ENCODE data around the gene TSPAN13. TPM values are rescaled to one million over a fixed set of nuclear protein-coding genes. Genes with fewer than 3 reads are reported as not detected.

TSPAN13 gene
- polyA plus RNA-seq, 2 of the 4 experiments (the other 2 are of a cell fraction) = 9.6 to 40.7 TPM

- Histone ChIP-seq H3K4me1 (no peaks in the 10 kb centered on the region), H3K9me3 (no peaks in the 10 kb centered on the region), H3K4me3 (no peak overlapping the region), H3K4me2 (no peak overlapping the region), H3K27ac (no peak overlapping the region)
- ChIA-PET POLR2A (no interaction called here), CTCF (no interaction called here)
- no peak for FAIRE-seq
- 92% methylated on average over 2 of the region's 2 CpGs for WGBS (ENCODE audit: missing lambda C conversion rate)
- TF ChIP-seq NPAS2 (CRISPR knock-in tag; IDR thresholded peaks at IDR 0.05; ENCODE audit: borderline replicate concordance) (no peak), ZNF302 (CRISPR knock-in tag; IDR thresholded peaks at IDR 0.05) (no peak), NFE2L2 (conservative IDR thresholded peaks at IDR 0.05; ENCODE audit: low read length) (no peak), ZFP36 (IDR thresholded peaks at IDR 0.05; ENCODE audit: borderline replicate concordance, partially characterized antibody) (no peak), ZSCAN20 (CRISPR knock-in tag; IDR thresholded peaks at IDR 0.05) (no peak), ATOH8 (CRISPR knock-in tag; IDR thresholded peaks at IDR 0.05; ENCODE audit: low read depth) (no peak), RFX5 (IDR thresholded peaks at IDR 0.05) (no peak), MYC (IDR thresholded peaks at IDR 0.05; ENCODE audit: borderline replicate concordance, low read length) (no peak), NR3C1 (IDR thresholded peaks at IDR 0.05) (no peak), PHF8 (IDR thresholded peaks at IDR 0.05; ENCODE audit: borderline replicate concordance, low read depth) (no peak), HMGXB4 (CRISPR knock-in tag; IDR thresholded peaks at IDR 0.05; ENCODE audit: borderline replicate concordance) (no peak), RCOR1 (IDR thresholded peaks at IDR 0.05; ENCODE audit: low read depth, low read length) (no peak), POLR2A (IDR thresholded peaks at IDR 0.05; ENCODE audit: low read length) (no peak), USF2 (IDR thresholded peaks at IDR 0.05) (no peak)
- TF ChIP-seq, protein P1, sequence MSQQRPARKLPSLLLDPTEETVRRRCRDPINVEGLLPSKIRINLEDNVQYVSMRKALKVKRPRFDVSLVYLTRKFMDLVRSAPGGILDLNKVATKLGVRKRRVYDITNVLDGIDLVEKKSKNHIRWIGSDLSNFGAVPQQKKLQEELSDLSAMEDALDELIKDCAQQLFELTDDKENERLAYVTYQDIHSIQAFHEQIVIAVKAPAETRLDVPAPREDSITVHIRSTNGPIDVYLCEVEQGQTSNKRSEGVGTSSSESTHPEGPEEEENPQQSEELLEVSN (IDR thresholded peaks at IDR 0.05; ENCODE audit: borderline replicate concordance, low read depth) = no peak
- DNase-seq (ENCODE audit: low read depth in 1 of 2, low spot score in 1 of 2) = no peak
- no peak for ATAC-seq
Observed at GRCh38 chr7:16773884-16774283, 20.3 kb downstream of the TSPAN13 start.

DNA sequence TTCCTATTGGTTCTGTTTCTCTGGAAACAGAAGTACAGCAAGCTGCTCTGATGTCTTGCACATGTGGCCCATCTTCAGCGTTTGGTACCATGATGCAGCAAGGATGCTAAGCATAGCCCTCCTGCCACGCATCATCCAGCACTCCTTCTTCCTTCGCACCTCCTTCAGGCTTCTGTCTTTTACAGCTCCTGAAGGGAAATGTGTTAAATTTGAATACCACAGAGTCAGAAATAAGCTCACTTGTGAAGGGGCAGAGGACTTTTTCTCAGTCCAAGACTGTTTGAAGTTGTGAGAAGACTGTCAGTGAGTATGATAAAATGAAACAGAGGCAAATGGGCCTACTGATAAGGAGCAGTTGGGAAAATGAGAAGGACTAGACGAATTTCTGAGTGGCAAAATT, 20.7 kb downstream of the TSPAN13 start:
- no peak for TF ChIP-seq NR3C1 (IDR thresholded peaks at IDR 0.05)
- no peak for TF ChIP-seq KDM5A (IDR thresholded peaks at IDR 0.05)
- TF ChIP-seq ZFP36 (IDR thresholded peaks at IDR 0.05; ENCODE audit: borderline replicate concordance, partially characterized antibody) = no peak
- no peak for TF ChIP-seq HOXB5 (CRISPR knock-in tag; IDR thresholded peaks at IDR 0.05)
- no peak for TF ChIP-seq TFCP2L1 (CRISPR knock-in tag; IDR thresholded peaks at IDR 0.05)
- no peak for TF ChIP-seq ZC3H11A (IDR thresholded peaks at IDR 0.05)
- Histone ChIP-seq H3K4me3 (no peak overlapping the region), H3K9me3 (no peaks in the 10 kb centered on the region), H3K4me2 (no peak overlapping the region), H3K4me1 (no peaks in the 10 kb centered on the region), H3K27ac (no peak overlapping the region)
- WGBS (ENCODE audit: missing lambda C conversion rate) = 57% methylated on average over 4 of the region's 4 CpGs
- ChIA-PET CTCF (interaction anchor here (0.6 to 0.9 kb wide), 4 partner anchors 20 to 144 kb away, joined by 3 to 4 read pairs (median 4); no protein-coding TSS in a partner anchor), POLR2A (no interaction called here)
- ATAC-seq (no peak), FAIRE-seq (no peak), DNase-seq (ENCODE audit: low read depth in 1 of 2, low spot score in 1 of 2) (no peak)

DNA sequence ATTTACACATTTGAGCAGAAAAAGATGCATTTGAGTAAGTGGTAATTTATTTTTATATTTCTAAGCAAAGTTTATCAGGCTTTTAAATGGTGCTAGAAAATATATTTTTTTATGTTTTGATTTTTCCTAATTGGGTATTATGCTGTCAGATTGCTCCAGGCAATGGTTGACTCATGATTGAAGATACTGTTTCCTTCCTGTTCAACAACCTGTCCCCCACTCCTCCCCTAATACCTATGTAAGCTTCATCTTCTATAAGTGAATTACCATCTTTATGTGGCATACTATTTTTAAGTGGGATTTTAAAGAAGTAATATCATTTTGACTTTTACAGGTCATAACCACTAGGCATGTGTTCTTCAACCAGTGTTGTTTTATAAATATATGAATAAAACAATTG, 21.4 kb downstream of the TSPAN13 start:
- FAIRE-seq (no peak), DNase-seq (ENCODE audit: low read depth in 1 of 2, low spot score in 1 of 2) (no peak), ATAC-seq (no peak)
- no peak overlapping the region for H3K4me3 ChIP-seq
- no peaks in the 10 kb centered on the region for H3K9me3 ChIP-seq
- CTCF ChIA-PET = interaction anchor here (0.6 to 0.9 kb wide), 4 partner anchors 20 to 143 kb away, joined by 3 to 4 read pairs (median 4); no protein-coding TSS in a partner anchor
- no peak overlapping the region for H3K27ac ChIP-seq
- TF ChIP-seq RFX5 (IDR thresholded peaks at IDR 0.05) (no peak), MAFK (IDR thresholded peaks at IDR 0.05; ENCODE audit: partially characterized antibody) (no peak), RCOR1 (IDR thresholded peaks at IDR 0.05; ENCODE audit: low read depth, low read length) (no peak), JUNB (IDR thresholded peaks at IDR 0.05) (no peak), POLR2AphosphoS2 (conservative IDR thresholded peaks at IDR 0.05; ENCODE audit: low read length) (no peak), EHMT2 (IDR thresholded peaks at IDR 0.05; ENCODE audit: low read depth) (no peak), NPAS2 (CRISPR knock-in tag; IDR thresholded peaks at IDR 0.05; ENCODE audit: borderline replicate concordance) (no peak), KDM1A (IDR thresholded peaks at IDR 0.05; ENCODE audit: low read depth) (no peak), KDM5A (IDR thresholded peaks at IDR 0.05) (no peak)
- no peaks in the 10 kb centered on the region for H3K4me1 ChIP-seq
- POLR2A ChIA-PET = no interaction called here
- no peak overlapping the region for H3K4me2 ChIP-seq

Data from A549 (cell line).